SK-N-SH (cell line): ENCODE results near the gene AMN1. TPM values are rescaled to one million over a fixed set of nuclear protein-coding genes. Genes with fewer than 3 reads are reported as not detected.

Experiments
- CTCF ChIA-PET: fragments of 300-600, 350-600 bp; formaldehyde crosslinking; extraction: SDS; loops from one replicate; lab custom pipeline; 2021; lab: Yijun Ruan, JAX
- POLR2A ChIA-PET: fragments of 350-600 bp; sonication (Branson Sonifier 250); formaldehyde crosslinking; extraction: SDS; loops from one replicate; lab custom pipeline; 2020; ENCODE audit warnings: antibody characterized with exemption, inconsistent platforms; lab: Yijun Ruan, JAX
- DNase-seq: peaks from one replicate; pipeline ENCODE4 v3.0.0; 2012
- H2AFZ ChIP-seq: fragments of 200-600 bp; sonication (generic); 2 replicates; pipeline ENCODE4 v1.8.1; 2016; ENCODE audit warnings: antibody characterized with exemption, mild to moderate bottlenecking, low read depth
- H3F3A ChIP-seq: fragments of 200-600 bp; sonication (generic); replicated peaks from 2 replicates; pipeline ENCODE3; 2016; ENCODE audit warnings: antibody characterized with exemption, mild to moderate bottlenecking; ENCODE audit not compliant: insufficient read depth
- H3K27ac ChIP-seq, 2 experiments: fragments of 200-500 bp in 1 of 2; fragments of 200-600 bp in 1 of 2; sonication (Bioruptor generic) in 1 of 2; sonication (generic), shearing (Covaris generic) in 1 of 2; 2 replicates each; pipeline versions ENCODE4 v1.5.1 to v1.6.1; 2014 to 2016; ENCODE audit warnings: low read depth in 2 of 2, inconsistent platforms in 1 of 2, low read length in 1 of 2, mild to moderate bottlenecking in 1 of 2, mixed read lengths in 1 of 2
- H3K27me3 ChIP-seq: fragments of 200-600 bp; sonication (generic), shearing (Covaris generic); 2 replicates; pipeline ENCODE4 v1.6.1; 2016; ENCODE audit warnings: mixed run types; ENCODE audit not compliant: insufficient read depth
- H3K36me3 ChIP-seq, 2 experiments: fragments of 200-500 bp in 1 of 2; fragments of 200-600 bp in 1 of 2; sonication (Bioruptor generic) in 1 of 2; sonication (generic) in 1 of 2; replicated peaks in 1 of 2; 2 replicates each; pipeline versions ENCODE3 to v1.5.1; 2014 to 2016; ENCODE audit warnings: low read length in 1 of 2, mild to moderate bottlenecking in 1 of 2; ENCODE audit not compliant: insufficient read depth in 2 of 2, control insufficient read depth in 1 of 2
- H3K4me1 ChIP-seq, 2 experiments: fragments of 200-500 bp in 1 of 2; fragments of 200-600 bp in 1 of 2; sonication (Bioruptor generic) in 1 of 2; sonication (generic), shearing (Covaris generic) in 1 of 2; 2 replicates each; pipeline versions ENCODE4 v1.5.1 to v1.6.1; 2014 to 2016; ENCODE audit warnings: low read depth in 1 of 2, low read length in 1 of 2, mixed run types in 1 of 2; ENCODE audit not compliant: insufficient read depth in 2 of 2, control insufficient read depth in 1 of 2
- H3K4me2 ChIP-seq: fragments of 200-600 bp; sonication (generic), shearing (Covaris generic); 2 replicates; pipeline ENCODE4 v1.6.1; 2017; ENCODE audit warnings: mixed run types
- H3K4me3 ChIP-seq, 2 experiments: fragments of 200-500 bp in 1 of 2; fragments of 200-600 bp in 1 of 2; sonication (Bioruptor generic) in 1 of 2; sonication (generic), shearing (Covaris generic) in 1 of 2; 2 replicates each; pipeline versions ENCODE4 v1.5.1 to v1.8.1; 2014 to 2016; ENCODE audit warnings: low read depth in 2 of 2, inconsistent platforms in 1 of 2, low read length in 1 of 2, mild to moderate bottlenecking in 1 of 2, mixed read lengths in 1 of 2, moderate library complexity in 1 of 2
- H3K79me2 ChIP-seq: fragments of 200-600 bp; sonication (generic); 2 replicates; pipeline ENCODE4 v1.8.1; 2017; ENCODE audit warnings: mild to moderate bottlenecking; ENCODE audit not compliant: insufficient read depth
- H3K9ac ChIP-seq: fragments of 200-600 bp; sonication (generic); 2 replicates; pipeline ENCODE4 v1.6.1; 2017; ENCODE audit warnings: mixed run types
- H3K9me2 ChIP-seq: fragments of 200-600 bp; sonication (generic); 2 replicates; pipeline ENCODE4 v1.6.1; 2017; ENCODE audit warnings: mixed run types
- H3K9me3 ChIP-seq: fragments of 200-600 bp; sonication (generic); 2 replicates; pipeline ENCODE4 v1.6.1; 2017; ENCODE audit warnings: mixed run types, mild to moderate bottlenecking, moderate library complexity
- H4K20me1 ChIP-seq: fragments of 200-600 bp; sonication (generic); 2 replicates; pipeline ENCODE4 v1.6.1; 2017; ENCODE audit warnings: mild to moderate bottlenecking, mixed run types; ENCODE audit not compliant: insufficient read depth
- CHD2 ChIP-seq: fragments of 150-350 bp; IDR thresholded peaks from 2 replicates; pipeline ENCODE4 v1.6.1; 2018; ENCODE audit warnings: low read length; ENCODE audit not compliant: partially characterized antibody
- CTCF ChIP-seq: fragments of 200-600 bp; sonication (generic); IDR thresholded peaks from 2 replicates; pipeline ENCODE4 v1.6.1; 2017; ENCODE audit warnings: antibody characterized with exemption, mild to moderate bottlenecking, moderate library complexity
- EZH2phosphoT487 ChIP-seq: fragments of 200-600 bp; sonication (generic); IDR thresholded peaks from 2 replicates; pipeline ENCODE4 v1.6.1; 2017; ENCODE audit warnings: low read depth, mixed run types, mild to moderate bottlenecking, antibody characterized with exemption, moderate library complexity, borderline replicate concordance
- FOSL2 ChIP-seq: IDR thresholded peaks from 2 replicates; pipeline ENCODE4 v1.4.0; 2012; ENCODE audit warnings: low read depth, mild to moderate bottlenecking, moderate library complexity, borderline replicate concordance
- FOXJ3 ChIP-seq: sonication (generic); formaldehyde crosslinking; IDR thresholded peaks from 2 replicates; pipeline ENCODE4 v1.5.1; 2020; ENCODE audit warnings: mild to moderate bottlenecking, missing genetic modification reagents
- IRF3 ChIP-seq: fragments of 150-350 bp; IDR thresholded peaks from 2 replicates; pipeline ENCODE4 v1.6.1; 2016; ENCODE audit warnings: mild to moderate bottlenecking, low read depth, low read length
- JUND ChIP-seq: IDR thresholded peaks from 2 replicates; pipeline ENCODE4 v1.4.0; 2012
- MAX ChIP-seq: IDR thresholded peaks from 2 replicates; pipeline ENCODE4 v1.4.0; 2012; ENCODE audit warnings: low read depth
- MEF2A ChIP-seq: IDR thresholded peaks from 2 replicates; pipeline ENCODE4 v1.4.0; 2012; ENCODE audit warnings: low read depth, borderline replicate concordance
- NFIC ChIP-seq: IDR thresholded peaks from 2 replicates; pipeline ENCODE4 v1.4.0; 2012; ENCODE audit warnings: borderline replicate concordance
- NRF1 ChIP-seq: IDR thresholded peaks from 2 replicates; pipeline ENCODE4 v1.6.1; 2012; ENCODE audit warnings: low read depth, mild to moderate bottlenecking, low read length
- PBX3 ChIP-seq: IDR thresholded peaks from 2 replicates; pipeline ENCODE4; 2012
- POLR2AphosphoS5 ChIP-seq: IDR thresholded peaks from 2 replicates; pipeline ENCODE4 v1.6.1; 2012; ENCODE audit warnings: low read depth, low read length
- RFX5 ChIP-seq: IDR thresholded peaks from 2 replicates; pipeline ENCODE4 v1.6.1; 2012; ENCODE audit warnings: mild to moderate bottlenecking, improper control_type of control experiment, low read length
- RXRA ChIP-seq: IDR thresholded peaks from 2 replicates; pipeline ENCODE4 v1.4.0; 2012; ENCODE audit warnings: low read depth, mild to moderate bottlenecking, borderline replicate concordance
- SIN3A ChIP-seq: IDR thresholded peaks from 2 replicates; pipeline ENCODE4 v1.6.1; 2012; ENCODE audit warnings: low read depth, mild to moderate bottlenecking, low read length, moderate library complexity, borderline replicate concordance
- TAF1 ChIP-seq: IDR thresholded peaks from 2 replicates; pipeline ENCODE4 v1.6.1; 2012; ENCODE audit warnings: low read depth, mild to moderate bottlenecking, low read length, moderate library complexity, borderline replicate concordance
- TCF12 ChIP-seq: IDR thresholded peaks from 2 replicates; pipeline ENCODE4 v1.4.0; 2012
- TEAD4 ChIP-seq: IDR thresholded peaks from 2 replicates; pipeline ENCODE4 v1.4.0; 2012; ENCODE audit warnings: mild to moderate bottlenecking, borderline replicate concordance; ENCODE audit not compliant: insufficient read depth
- USF1 ChIP-seq: IDR thresholded peaks from 2 replicates; pipeline ENCODE4 v1.4.0; 2012; ENCODE audit warnings: low read depth, borderline replicate concordance
- USF2 ChIP-seq: fragments of 150-350 bp; IDR thresholded peaks from 2 replicates; pipeline ENCODE4 v1.6.1; 2017; ENCODE audit warnings: antibody characterized with exemption, low read length, low read depth, borderline replicate concordance
- WGBS: methylation state at CpG from one replicate; pipeline ENCODE4 v1.1.6; 2017; ENCODE audit warnings: low lambda C conversion rate; 5-methylcytosine and 5-hydroxymethylcytosine counted together
- polyA plus RNA-seq, 3 experiments: library from polyadenylated mRNA; depleted of rRNA; stranded (reverse); fragments of >200 nt; gene quantifications; 2 replicates each; pipeline ENCODE4 v1.2.3, GENCODE V29; 2012

The AMN1 gene
- polyA plus RNA-seq (2012; rRNA removed) = 8.6 and 11.6 TPM in 2 replicates
- polyA plus RNA-seq (2012; cell fraction: cytosol; rRNA removed) = 14.1 and 20.2 TPM in 2 replicates
- 4.7 and 7.5 TPM in 2 replicates for polyA plus RNA-seq (2012; cell fraction: nucleus; rRNA removed)

GRCh38 chr12:31728917-31729640, at the start of gene AMN1:
AMN1 (minus strand) TSS chr12:31729021; CDS start chr12:31729008, 13 bp downstream.
- Histone ChIP-seq H3K27me3 (no peaks in the 10 kb centered on the region), H3K79me2 (peaks cover 12% of the 10 kb centered on the region; the same call in 1 of the 2 replicates), H3K4me1 (peaks cover 8 to 12% of the 10 kb centered on the region in 2 experiments; a peak in 2 of 4 replicates), H3K4me2 (peak within 1 kb of the TSS; percentile 79), H3K27ac (peak within 1 kb of the TSS; percentile 88 to 95), H3K36me3 (no peaks in the 10 kb centered on the region), H2AFZ (peak within 1 kb of the TSS; percentile 98), H3K9me2 (no peaks in the 10 kb centered on the region), H3K9me3 (no peaks in the 10 kb centered on the region), H3K9ac (peak within 1 kb of the TSS; percentile 80), H4K20me1 (no peaks in the 10 kb centered on the region), H3K4me3 (peak within 1 kb of the TSS; percentile 72 to 75), H3F3A (peaks cover 33% of the 10 kb centered on the region)
- POLR2A ChIA-PET = interaction anchor here (0.9 to 1.4 kb wide), 2 partner anchors 8 to 13 kb away, joined by 4 read pairs; no protein-coding TSS in a partner anchor
- CTCF ChIA-PET = interaction anchor here (0.9 to 1.3 kb wide), 3 partner anchors 10 to 82 kb away, joined by 3 to 5 read pairs (median 3); no protein-coding TSS in a partner anchor
- WGBS = 4% methylated on average over 30 of the region's 59 CpGs
- DNase-seq = peak; percentile 96
- TF ChIP-seq MEF2A (no peak), USF2 (no peak), IRF3 (peak; percentile 89), MAX (peak; percentile 81), CTCF (no peak), FOSL2 (no peak; the same call in 1 of the 2 replicates), TAF1 (peak; percentile 56; the same call in 1 of the 2 replicates), RXRA (no peak), USF1 (no peak), SIN3A (no peak), NRF1 (peak; percentile 22; the same call in 1 of the 2 replicates), JUND (no peak), FOXJ3 (CRISPR knock-in tag) (no peak), CHD2 (peak; percentile 77), TEAD4 (no peak), TCF12 (peak; percentile 21; the same call in 1 of the 2 replicates), NFIC (0 out of 2 replicates have a peak, but pooled peaks have one; percentile 5), PBX3 (0 out of 2 replicates have a peak, but pooled peaks have one; percentile 12), POLR2AphosphoS5 (peak; percentile 58), RFX5 (peak; percentile 76), EZH2phosphoT487 (no peak)
